Stimulated activated CD8-positive, alpha-beta memory T cell treated with anti-CD3 and anti-CD28 coated beads, Interleukin-7, amount 100 ng/mL, for 4 hours (primary cell): ENCODE results near the gene CRIP1.

ENCODE experiments used
- DNase-seq, 2 donors: peaks; one replicate each; pipeline ENCODE4 v3.0.0-alpha.2; 2020; ENCODE audit warnings: low read depth in 2 of 2

CRIP1 gene

GRCh38 chr14:105492031-105492970 lies 5.6 kb downstream of the CRIP1 start:
- no peak for DNase-seq

GRCh38 chr14:105492971-105493871 lies 6.5 kb downstream of the CRIP1 start:
- no peak for DNase-seq

GRCh38 chr14:105493921-105494605 lies 7.4 kb downstream of the CRIP1 start:
- no peak for DNase-seq

GRCh38 chr14:105494606-105494929 lies 7.9 kb downstream of the CRIP1 start:
- no peak for DNase-seq

- DNase-seq, result no peak
Observed at GRCh38 chr14:105495101-105495989, 8.7 kb downstream of the CRIP1 start.

- DNase-seq, result no peak
Observed at GRCh38 chr14:105495990-105496830, 9.5 kb downstream of the CRIP1 start.

GRCh38 chr14:105496831-105497591 lies 10.3 kb downstream of the CRIP1 start:
- no peak for DNase-seq

- DNase-seq, result no peak
Observed at GRCh38 chr14:105497671-105498429, 11.2 kb downstream of the CRIP1 start.

- no peak for DNase-seq
Observed at GRCh38 chr14:105498430-105499255, 12.0 kb downstream of the CRIP1 start.

GRCh38 chr14:105499256-105500035 lies 12.8 kb downstream of the CRIP1 start:
- no peak for DNase-seq

GRCh38 chr14:105500036-105500725 lies 13.5 kb downstream of the CRIP1 start:
- no peak for DNase-seq

- no peak for DNase-seq
Observed at GRCh38 chr14:105500726-105501101, 14.0 kb downstream of the CRIP1 start.

GRCh38 chr14:105501504-105502291 lies 15.0 kb downstream of the CRIP1 start:
- DNase-seq, result no peak

GRCh38 chr14:105502446-105503295 lies 16.0 kb downstream of the CRIP1 start:
- no peak for DNase-seq

GRCh38 chr14:105503296-105503640 lies 16.6 kb downstream of the CRIP1 start:
- DNase-seq, result no peak
